RPMI8226 (cell line): Measurements from ENCODE around the gene DIP2C.
"Not testable (repeated sequence)": the region's sequence is repeated elsewhere in the genome, so short reads cannot be mapped to it uniquely, and the experiment has no call there.

Experiments
- DNase-seq: peaks from one replicate; pipeline ENCODE4 v3.0.0-alpha.2; 2015

Gene DIP2C

GRCh38 chr10:609262-609658, 80.2 kb downstream of the DIP2C start:
- DNase-seq: no peak

- DNase-seq: no peak
These were observed 80.9 kb downstream of the DIP2C start for GRCh38 chr10:608331-609261.

GRCh38 chr10:607545-608185, 81.8 kb downstream of the DIP2C start:
- no peak for DNase-seq

- no peak for DNase-seq
These were observed 82.5 kb downstream of the DIP2C start for GRCh38 chr10:606762-607544.

GRCh38 chr10:605632-606325, 83.7 kb downstream of the DIP2C start:
- no peak for DNase-seq

- DNase-seq: no peak
These were observed 84.5 kb downstream of the DIP2C start for GRCh38 chr10:604716-605631.

- DNase-seq: no peak
These were observed 85.7 kb downstream of the DIP2C start for GRCh38 chr10:603745-604144.

- DNase-seq: no peak
These were observed 87.0 kb downstream of the DIP2C start for GRCh38 chr10:602391-603005.

- no peak for DNase-seq
These were observed 87.9 kb downstream of the DIP2C start for GRCh38 chr10:601660-601963.

- DNase-seq: peak; percentile 90
These were observed 88.4 kb downstream of the DIP2C start for GRCh38 chr10:600876-601659.

GRCh38 chr10:600234-600633, 89.2 kb downstream of the DIP2C start:
- no peak for DNase-seq

- DNase-seq: no peak
These were observed 89.7 kb downstream of the DIP2C start for GRCh38 chr10:599767-600166.

- no peak for DNase-seq
These were observed 90.9 kb downstream of the DIP2C start for GRCh38 chr10:598415-599170.

GRCh38 chr10:597976-598375, 91.5 kb downstream of the DIP2C start:
- no peak for DNase-seq

- no peak for DNase-seq
These were observed 92.6 kb downstream of the DIP2C start for GRCh38 chr10:596725-597345.

- not testable (repeated sequence) for DNase-seq
These were observed 93.3 kb downstream of the DIP2C start for GRCh38 chr10:596131-596530.

GRCh38 chr10:595473-595872, 94.0 kb downstream of the DIP2C start:
- no peak for DNase-seq

- DNase-seq: no peak
These were observed 94.7 kb downstream of the DIP2C start for GRCh38 chr10:594584-595270.
